CD1c-positive myeloid dendritic cell (primary cell): Measurements from ENCODE around the gene FBXO27.
A peak's percentile ranks its signal among the peaks of the same experiment; 100 is the strongest.
"Not testable (repeated sequence)": the region's sequence is repeated elsewhere in the genome, so short reads cannot be mapped to it uniquely, and the experiment has no call there.

Experiments
- DNase-seq: peaks from one replicate; pipeline ENCODE4 v3.0.0-alpha.2; 2016; ENCODE audit errors: extremely low spot score

Gene FBXO27

GRCh38 chr19:39032063-39032918, at the start of gene FBXO27:
FBXO27 (minus strand) TSS chr19:39032549; CDS start chr19:39032227, 322 bp downstream.
- DNase-seq: no peak

- no peak for DNase-seq
Measured at GRCh38 chr19:39080431-39080830, 48.1 kb upstream of the FBXO27 start.

- no peak for DNase-seq
Measured at GRCh38 chr19:39078436-39079200, 46.3 kb upstream of the FBXO27 start.

- no peak for DNase-seq
Measured at GRCh38 chr19:39077323-39077722, 45.0 kb upstream of the FBXO27 start.

- no peak for DNase-seq
Measured at GRCh38 chr19:39074942-39075341, 42.6 kb upstream of the FBXO27 start.

- DNase-seq: no peak
Measured at GRCh38 chr19:39074205-39074692, 41.9 kb upstream of the FBXO27 start.

- DNase-seq: no peak
Measured at GRCh38 chr19:39070888-39071287, 38.5 kb upstream of the FBXO27 start.

- DNase-seq: not testable (repeated sequence)
Measured at GRCh38 chr19:39068259-39068658, 35.9 kb upstream of the FBXO27 start.

GRCh38 chr19:39067104-39067503, 34.8 kb upstream of the FBXO27 start:
- DNase-seq: no peak

GRCh38 chr19:39065928-39066327, 33.6 kb upstream of the FBXO27 start:
- no peak for DNase-seq

GRCh38 chr19:39064405-39064804, 32.1 kb upstream of the FBXO27 start:
- DNase-seq: no peak

GRCh38 chr19:39060171-39060570, 27.8 kb upstream of the FBXO27 start:
- no peak for DNase-seq

GRCh38 chr19:39059302-39059701, 27.0 kb upstream of the FBXO27 start:
- DNase-seq: no peak

- no peak for DNase-seq
Measured at GRCh38 chr19:39057615-39058014, 25.3 kb upstream of the FBXO27 start.

GRCh38 chr19:39054091-39054470, 21.7 kb upstream of the FBXO27 start:
- no peak for DNase-seq

- DNase-seq: no peak
Measured at GRCh38 chr19:39053276-39054090, 21.1 kb upstream of the FBXO27 start.

- DNase-seq: no peak
Measured at GRCh38 chr19:39052846-39053245, 20.5 kb upstream of the FBXO27 start.

GRCh38 chr19:39052243-39052746, 19.9 kb upstream of the FBXO27 start:
- peak; percentile 71 for DNase-seq

- DNase-seq: no peak
Measured at GRCh38 chr19:39047073-39047472, 14.7 kb upstream of the FBXO27 start.

GRCh38 chr19:39046037-39046821, 13.9 kb upstream of the FBXO27 start:
- DNase-seq: peak; percentile 8

GRCh38 chr19:39045506-39045905, 13.2 kb upstream of the FBXO27 start:
- DNase-seq: no peak
